K562 (cell line): ENCODE measurements around the gene FKBP2. TPM values are rescaled to one million over a fixed set of nuclear protein-coding genes. Genes with fewer than 3 reads are reported as not detected.

ENCODE experiments used
- ATAC-seq: fragments of 200-7000 bp; cut with Tn5 transposase; 3 replicates; pipeline ENCODE4 v1.9.1; 2020; ENCODE audit warnings: moderate library complexity
- BruUV-seq: library from RNA; stranded (reverse); fragments of 400-500 nt; replicated peaks from 2 replicates; lab custom pipeline; 2021; lab: Mats Ljungman, UMichigan
- CTCF ChIA-PET: fragments of 300-600 bp; formaldehyde crosslinking; extraction: SDS; loops from one replicate; lab custom pipeline; 2021; ENCODE audit warnings: low intra/inter-chr PET ratio; lab: Yijun Ruan, JAX
- POLR2A ChIA-PET: fragments of 300-600, 350-650 bp; sonication (Branson Sonifier 250); formaldehyde crosslinking; extraction: SDS; loops from one replicate; lab custom pipeline; 2021; ENCODE audit warnings: antibody characterized with exemption, inconsistent platforms; lab: Yijun Ruan, JAX
- DNase-seq, 4 experiments: peaks; one replicate each; pipeline versions ENCODE4 v3.0.0 to v3.0.0-alpha.2; 2011 to 2018; ENCODE audit warnings: low spot score in 3 of 4, mixed read lengths in 3 of 4; ENCODE audit errors: extremely low read depth in 1 of 4
- FAIRE-seq: peaks from 2 replicates; lab custom pipeline; 2011; peaks lifted over from hg19 to GRCh38; lab: Jason Lieb, UNC
- H2AFZ ChIP-seq: 2 replicates; pipeline ENCODE4 v1.6.0; 2011; ENCODE audit warnings: low read depth, low read length, control low read depth, inconsistent platforms
- H3K27ac ChIP-seq: fragments of 200-600 bp; 3 replicates; pipeline ENCODE4 v1.8.0; 2011; ENCODE audit warnings: low read depth, mild to moderate bottlenecking, control low read depth, inconsistent platforms, low read length, moderate library complexity, mixed read lengths; ENCODE audit errors: extremely low read depth
- H3K27me3 ChIP-seq, 2 experiments: fragments of 300-600 bp in 1 of 2; 2 replicates in 1 of 2; 3 replicates in 1 of 2; pipeline versions ENCODE4 v1.6.0 to v1.8.0; 2011; ENCODE audit warnings: inconsistent platforms in 2 of 2, low read length in 2 of 2, mild to moderate bottlenecking in 1 of 2, mixed read lengths in 1 of 2, moderate library complexity in 1 of 2; ENCODE audit not compliant: control insufficient read depth in 2 of 2, insufficient read depth in 2 of 2
- H3K36me3 ChIP-seq: fragments of 300-600 bp; 3 replicates; pipeline ENCODE4 v1.8.0; 2011; ENCODE audit warnings: mild to moderate bottlenecking, low read length, inconsistent platforms; ENCODE audit not compliant: control insufficient read depth, insufficient read depth
- H3K4me1 ChIP-seq, 2 experiments: fragments of 200-600 bp in 1 of 2; replicated peaks in 1 of 2; 2 replicates in 1 of 2; 3 replicates in 1 of 2; pipeline versions ENCODE4 v1.5.1 to v1.8.0; 2011; ENCODE audit warnings: inconsistent platforms in 2 of 2, low read length in 2 of 2, mild to moderate bottlenecking in 1 of 2, mixed read lengths in 1 of 2, moderate library complexity in 1 of 2; ENCODE audit not compliant: control insufficient read depth in 2 of 2, insufficient read depth in 2 of 2
- H3K4me2 ChIP-seq: 2 replicates; pipeline ENCODE4 v1.6.1; 2011; ENCODE audit warnings: low read length, control low read depth, inconsistent platforms, mixed read lengths; ENCODE audit not compliant: insufficient read depth
- H3K4me3 ChIP-seq: fragments of 200-600 bp; sonication (generic), shearing (Covaris generic); 2 replicates; pipeline ENCODE4 v1.5.1; 2016; ENCODE audit warnings: control low read depth, inconsistent platforms
- H3K79me2 ChIP-seq: fragments of 200-600 bp; 3 replicates; pipeline ENCODE4 v1.8.0; 2011; ENCODE audit warnings: low read length, inconsistent platforms; ENCODE audit not compliant: control insufficient read depth, insufficient read depth
- H3K9ac ChIP-seq, 2 experiments: 2 replicates each; pipeline versions ENCODE4 v1.6.0 to v1.6.1; 2011; ENCODE audit warnings: low read depth in 2 of 2, low read length in 2 of 2, control low read depth in 1 of 2, inconsistent platforms in 1 of 2, mild to moderate bottlenecking in 1 of 2, mixed read lengths in 1 of 2; ENCODE audit not compliant: insufficient read depth in 1 of 2
- H3K9me1 ChIP-seq: one replicate; pipeline ENCODE4 v1.6.0; 2011; ENCODE audit warnings: inconsistent platforms, mild to moderate bottlenecking, low read length, moderate library complexity; ENCODE audit not compliant: control insufficient read depth, insufficient read depth
- H3K9me3 ChIP-seq: replicated peaks from 2 replicates; pipeline ENCODE4 v1.5.1; 2011; ENCODE audit warnings: low read depth, low read length, inconsistent platforms; ENCODE audit not compliant: control insufficient read depth, insufficient read depth
- H4K20me1 ChIP-seq: replicated peaks from 2 replicates; pipeline ENCODE4 v1.6.1; 2011; ENCODE audit warnings: low read length, inconsistent platforms, mixed read lengths; ENCODE audit not compliant: control insufficient read depth, insufficient read depth
- E2F1 ChIP-seq: sonication (generic); formaldehyde crosslinking; IDR thresholded peaks from 2 replicates; pipeline ENCODE4 v1.8.1; 2023; ENCODE audit warnings: mild to moderate bottlenecking, missing genetic modification reagents, moderate library complexity
- E2F6 ChIP-seq, 2 experiments: IDR thresholded peaks; 2 replicates each; pipeline ENCODE4 v1.6.1; 2011; ENCODE audit warnings: borderline replicate concordance in 1 of 2, control low read depth in 1 of 2, low read depth in 1 of 2, low read length in 1 of 2, mild to moderate bottlenecking in 1 of 2, mixed read lengths in 1 of 2, moderate library complexity in 1 of 2; ENCODE audit not compliant: insufficient read depth in 1 of 2, insufficient read length in 1 of 2, poor library complexity in 1 of 2, severe bottlenecking in 1 of 2; ENCODE audit errors: extremely low read depth in 1 of 2
- PRPF4 ChIP-seq: fragments of 200-400 bp; formaldehyde crosslinking; IDR thresholded peaks from one replicate; pipeline ENCODE4 v1.6.1; 2017; ENCODE audit warnings: low read length, low read depth, mild to moderate bottlenecking; ENCODE audit not compliant: insufficient read depth, poor library complexity, severe bottlenecking
- SOX6 ChIP-seq: fragments of 450-650 bp; IDR thresholded peaks from 2 replicates; pipeline ENCODE4 v1.6.1; 2014; ENCODE audit warnings: mild to moderate bottlenecking
- YY1 ChIP-seq, 3 experiments: IDR thresholded peaks; 2 replicates each; pipeline ENCODE4 v1.6.1; 2011; ENCODE audit warnings: low read length in 2 of 3, mild to moderate bottlenecking in 2 of 3, moderate library complexity in 2 of 3, borderline replicate concordance in 1 of 3, control low read depth in 1 of 3, low read depth in 1 of 3; ENCODE audit not compliant: insufficient read depth in 3 of 3, insufficient replicate concordance in 2 of 3, control insufficient read depth in 1 of 3, insufficient read length in 1 of 3; ENCODE audit errors: extremely low read depth in 1 of 3
- ZNF224 ChIP-seq: sonication (generic); formaldehyde crosslinking; IDR thresholded peaks from 2 replicates; pipeline ENCODE4 v1.8.0; 2022; ENCODE audit warnings: mild to moderate bottlenecking, missing genetic modification reagents
- ZNF551 ChIP-seq: fragments of 250-450 bp; sonication (Bioruptor Pico); IDR thresholded peaks from 2 replicates; pipeline ENCODE4 v1.5.0; 2021; ENCODE audit warnings: mild to moderate bottlenecking, moderate library complexity
- ZNF764 ChIP-seq: fragments of 250-450 bp; sonication (Bioruptor Pico); IDR thresholded peaks from 2 replicates; pipeline ENCODE4 v1.4.0; 2020; ENCODE audit warnings: low read depth, mild to moderate bottlenecking, moderate library complexity
- WGBS: fragments of 100-300 bp; shearing (Covaris generic); methylation state at CpG from one replicate; pipeline ENCODE4 v1.1.6; 2016; ENCODE audit warnings: low coverage, mixed read lengths; ENCODE audit not compliant: insufficient coverage; ENCODE audit errors: missing lambda C conversion rate; 5-methylcytosine and 5-hydroxymethylcytosine counted together
- in situ Hi-C: fragments of 300-500 bp; cut with MboI; formaldehyde crosslinking; loops from 4 replicates; pipeline ENCODE4 v1.15.0; 2018; ENCODE audit warnings: inconsistent platforms, mixed read lengths
- intact Hi-C: fragments of 100-400 bp; cut with micrococcal nuclease; formaldehyde crosslinking; loops from 2 replicates; pipeline ENCODE4 v1.14.2; 2022
- polyA plus RNA-seq, 8 experiments: library from polyadenylated mRNA; depleted of rRNA in 4 of 8; stranded (reverse) in 5 of 8; unstranded in 3 of 8; fragments of >200 nt; fragmentation: Nextera tagmentation in 2 of 8; fragmentation: Illumina TruSeq in 1 of 8; extraction: Ambion mirVana in 2 of 8; extraction: Trizol in 1 of 8; gene quantifications; 2 replicates each; pipeline versions ENCODE4 v1.2.1 to v1.2.3, GENCODE V29; 2011 to 2014; ENCODE audit warnings: inconsistent platforms in 1 of 8, missing spikeins in 1 of 8
- total RNA-seq, 7 experiments: library from RNA; depleted of rRNA in 6 of 7; stranded (reverse); fragments of >200 nt in 6 of 7; fragmentation: Illumina TruSeq in 2 of 7; extraction: Trizol in 2 of 7; gene quantifications; 2 replicates each; pipeline versions ENCODE4 v1.2.1 to v1.2.3, GENCODE V29; 2011 to 2021; ENCODE audit warnings: low replicate concordance in 1 of 7
- TF ChIP-seq, protein P1 (sequence below): sonication (generic); formaldehyde crosslinking; IDR thresholded peaks from 2 replicates; pipeline ENCODE4 v1.8.1; 2023; ENCODE audit warnings: mild to moderate bottlenecking, missing genetic modification reagents

Gene FKBP2
- total and polyA plus RNA-seq, 9 of the 15 experiments (the other 6 are each of a cell fraction or from before 2014, with no cell fraction given): 3.5 to 151 (median 58.1) TPM

GRCh38 chr11:64246621-64246870 lies 5.7 kb downstream of the FKBP2 start (continued):
- peak in 2 of 3 experiments; percentile 78 to 80 for TF ChIP-seq YY1 (IDR thresholded peaks at IDR 0.05; ENCODE audit: borderline replicate concordance in 1 of 3, control insufficient read depth in 1 of 3, extremely low read depth in 1 of 3, insufficient read depth in 3 of 3, insufficient read length in 1 of 3, insufficient replicate concordance in 2 of 3, low read depth in 1 of 3, low read length in 2 of 3)
- TF ChIP-seq, all 486 proteins: peak for 14; not testable (repeated sequence) for 472

GRCh38 chr11:64246871-64247728 lies 6.2 kb downstream of the FKBP2 start, which contains the start of gene PPP1R14B:
Gene PPP1R14B, minus strand, starts transcription at chr11:64246943. Its CDS starts 270 bp downstream, at chr11:64246673.
- Histone ChIP-seq H3K4me2 (peak within 1 kb of the TSS; percentile 99), H4K20me1 (0 out of 2 replicates have a peak, but pooled peaks cover 2% of the 10 kb centered on the region), H3K4me1 (peaks cover 42 to 92% of the 10 kb centered on the region in 2 experiments), H3K79me2 (peaks cover 50% of the 10 kb centered on the region), H3K9ac (peak within 1 kb of the TSS; percentile 95 to 98), H3K27ac (peak within 1 kb of the TSS; percentile 98), H3K27me3 (no peaks in the 10 kb centered on the region), H3K9me3 (no peaks in the 10 kb centered on the region), H3K9me1 (no peaks in the 10 kb centered on the region), H2AFZ (peak within 1 kb of the TSS; percentile 71), H3K4me3 (peak within 1 kb of the TSS; percentile 98), H3K36me3 (peaks cover 37% of the 10 kb centered on the region)
- POLR2A ChIA-PET: interaction anchor here (0.6 to 7.8 kb wide), 13 partner anchors 9 to 61 kb away, joined by 3 to 58 read pairs (median 4); partner anchors contain the start of genes FERMT3 and STIP1
- WGBS: 1% methylated on average over 62 of the region's 74 CpGs
- FAIRE-seq: peak; percentile 61
- in situ Hi-C loops: no loop called here
- peak; percentile 78 for ATAC-seq
- intact Hi-C loops: loop anchor here (2.0 to 10.0 kb wide), 3 partner anchors 22 to 58 kb away; partner anchors contain the start of genes CATSPERZ, ESRRA and FERMT3
- no TSS peak for BruUV-seq
- peak; percentile 72 to 93 (median 84) for DNase-seq
- CTCF ChIA-PET: no interaction called here
- TF ChIP-seq PRPF4 (no peak), ZNF551 (CRISPR knock-in tag) (no peak), ZNF224 (CRISPR knock-in tag) (0 out of 2 replicates have a peak, but pooled peaks have one; percentile 71), ZNF764 (CRISPR knock-in tag) (no peak), E2F6 (IDR thresholded peaks at IDR 0.05; ENCODE audit: borderline replicate concordance in 1 of 2, extremely low read depth in 1 of 2, insufficient read depth in 1 of 2, insufficient read length in 1 of 2, low read depth in 1 of 2, low read length in 1 of 2, poor library complexity in 1 of 2, severe bottlenecking in 1 of 2) (peak; percentile 86 to 95), E2F1 (CRISPR knock-in tag) (peak; percentile 74), SOX6 (0 out of 2 replicates have a peak, but pooled peaks have one; percentile 8)
- TF ChIP-seq, protein P1, sequence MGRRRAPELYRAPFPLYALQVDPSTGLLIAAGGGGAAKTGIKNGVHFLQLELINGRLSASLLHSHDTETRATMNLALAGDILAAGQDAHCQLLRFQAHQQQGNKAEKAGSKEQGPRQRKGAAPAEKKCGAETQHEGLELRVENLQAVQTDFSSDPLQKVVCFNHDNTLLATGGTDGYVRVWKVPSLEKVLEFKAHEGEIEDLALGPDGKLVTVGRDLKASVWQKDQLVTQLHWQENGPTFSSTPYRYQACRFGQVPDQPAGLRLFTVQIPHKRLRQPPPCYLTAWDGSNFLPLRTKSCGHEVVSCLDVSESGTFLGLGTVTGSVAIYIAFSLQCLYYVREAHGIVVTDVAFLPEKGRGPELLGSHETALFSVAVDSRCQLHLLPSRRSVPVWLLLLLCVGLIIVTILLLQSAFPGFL: peak; percentile 51; the same call in 1 of the 2 replicates
